ENCODE data around the gene ABHD2.
A peak's percentile ranks its signal among the peaks of the same experiment; 100 is the strongest.

The ABHD2 gene

DNA sequence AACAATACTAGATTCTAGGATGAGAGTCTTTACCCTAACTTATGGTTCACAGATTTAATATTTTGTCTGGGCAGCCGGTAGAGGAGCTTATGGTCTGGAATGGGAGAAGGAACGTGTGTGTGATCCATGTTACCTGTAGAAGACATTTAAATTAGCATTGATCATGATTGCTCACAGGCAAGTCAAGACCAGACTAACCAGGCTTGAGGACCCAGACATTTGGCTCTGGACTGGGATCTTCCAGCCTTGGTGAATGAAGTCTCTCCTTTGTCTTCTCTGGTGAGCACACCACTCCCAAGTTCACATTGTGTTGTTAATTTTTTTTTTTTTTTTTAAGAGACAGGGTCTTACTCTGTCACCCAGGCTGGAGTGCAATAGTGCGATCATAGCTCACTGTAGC lies 11.7 kb downstream of the ABHD2 start:
- no peak overlapping the region for H4K12ac ChIP-seq (ENCODE audit: low read depth, low read length)
- peaks cover 0 to 3% of the 10 kb centered on the region in 2 experiments for H3K36me3 ChIP-seq (ENCODE audit: control insufficient read depth in 1 of 2, insufficient read depth in 2 of 2, low read length in 2 of 2)
- H3K4ac ChIP-seq (ENCODE audit: low read depth, low read length) = no peak overlapping the region
- H2AFZ ChIP-seq (ENCODE audit: insufficient read depth, low read length, poor library complexity) = no peak overlapping the region
- DNase-seq = no peak
- H3K9me3 ChIP-seq (ENCODE audit: insufficient read depth, low read depth, low read length) = no peaks in the 10 kb centered on the region
- H3K18ac ChIP-seq (ENCODE audit: low read length) = no peak overlapping the region
- H3K79me1 ChIP-seq (ENCODE audit: low read length) = peaks cover 6% of the 10 kb centered on the region
- no peak overlapping the region for H3K4me2 ChIP-seq (ENCODE audit: low read length)
- no peaks in the 10 kb centered on the region for H3K27me3 ChIP-seq (ENCODE audit: insufficient read depth, low read length)
- no peak overlapping the region for H2BK5ac ChIP-seq (ENCODE audit: low read depth, low read length, poor library complexity)
- H2AK5ac ChIP-seq (ENCODE audit: low read length) = no peak overlapping the region
- no peak overlapping the region for H3K27ac ChIP-seq (ENCODE audit: low read depth, low read length)
- H2BK120ac ChIP-seq (ENCODE audit: insufficient read depth, low read length, poor library complexity) = no peak overlapping the region
- H4K91ac ChIP-seq (ENCODE audit: low read depth, low read length) = no peak overlapping the region
- peaks cover 11 to 13% of the 10 kb centered on the region in 2 experiments for H3K4me1 ChIP-seq (ENCODE audit: control insufficient read depth in 1 of 2, insufficient read depth in 2 of 2, low read length in 2 of 2)
- no peak overlapping the region for H3K23ac ChIP-seq (ENCODE audit: low read length)
- no peak overlapping the region for H4K8ac ChIP-seq (ENCODE audit: low read depth, low read length)
- H3K4me3 ChIP-seq (ENCODE audit: low read depth, low read length) = no peak overlapping the region
- H3K14ac ChIP-seq (ENCODE audit: low read length) = no peak overlapping the region
- whole genome bisulfite sequencing (ENCODE audit: extremely low coverage, insufficient coverage, insufficient read length) = no CpG with 5 or more reads among the region's 3 CpGs
- peaks cover 4% of the 10 kb centered on the region for H3K79me2 ChIP-seq (ENCODE audit: control insufficient read depth, insufficient read depth, low read length, poor library complexity)
- no peak overlapping the region for H2BK12ac ChIP-seq (ENCODE audit: low read length)
- no peak overlapping the region for H3K9ac ChIP-seq (ENCODE audit: low read length)

DNA sequence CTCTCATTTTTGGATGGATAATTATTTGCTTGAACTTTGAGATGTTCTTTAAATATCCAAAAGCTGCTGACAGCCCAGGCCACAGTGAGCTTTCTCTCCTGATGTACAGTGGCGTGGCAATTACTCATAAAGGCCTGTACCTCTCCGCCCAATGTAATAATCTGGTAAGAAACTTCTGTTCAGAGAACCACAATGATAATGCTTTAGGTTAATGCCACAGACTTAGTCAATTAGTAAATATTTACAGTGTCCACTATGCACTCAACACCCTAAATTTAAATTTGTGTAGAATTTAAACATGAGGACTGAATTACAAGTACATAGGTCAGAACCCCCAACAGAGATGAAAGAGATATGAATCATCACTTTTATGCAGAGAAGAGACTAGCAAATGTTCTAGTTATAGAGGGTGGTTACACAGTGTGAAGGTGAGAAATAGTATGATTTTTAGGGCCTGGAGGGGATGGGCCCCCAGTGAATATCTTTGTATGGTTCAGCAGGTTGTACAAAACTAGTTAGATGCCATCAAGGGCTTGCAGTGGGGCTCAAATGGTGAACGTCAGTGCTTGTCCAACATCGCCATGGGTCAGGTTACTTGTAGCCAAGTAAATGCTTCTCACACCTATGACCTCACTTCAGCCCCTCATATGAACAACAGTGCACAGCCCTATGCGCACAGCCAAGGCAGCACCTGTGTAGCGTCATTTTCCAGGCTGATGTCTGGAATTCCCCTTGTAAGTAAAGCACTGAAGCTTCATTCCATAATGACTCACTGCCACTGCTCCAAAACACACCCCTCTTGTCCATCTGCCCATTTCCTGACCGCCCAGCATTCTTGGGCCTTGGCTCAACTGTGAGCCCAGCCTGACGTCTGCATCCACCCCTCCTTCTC lies 13.3 kb downstream of the ABHD2 start:
- Histone ChIP-seq H3K79me2 (ENCODE audit: control insufficient read depth, insufficient read depth, low read length, poor library complexity) (peaks cover 4% of the 10 kb centered on the region), H4K8ac (ENCODE audit: low read depth, low read length) (no peak overlapping the region), H4K12ac (ENCODE audit: low read depth, low read length) (no peak overlapping the region), H3K36me3 (ENCODE audit: control insufficient read depth in 1 of 2, insufficient read depth in 2 of 2, low read length in 2 of 2) (peaks cover 0 to 3% of the 10 kb centered on the region in 2 experiments), H4K91ac (ENCODE audit: low read depth, low read length) (no peak overlapping the region), H3K4ac (ENCODE audit: low read depth, low read length) (no peak overlapping the region), H3K18ac (ENCODE audit: low read length) (no peak overlapping the region), H3K4me2 (ENCODE audit: low read length) (no peak overlapping the region), H2BK12ac (ENCODE audit: low read length) (no peak overlapping the region), H2BK120ac (ENCODE audit: insufficient read depth, low read length, poor library complexity) (peak overlapping the region; percentile 28), H3K23ac (ENCODE audit: low read length) (no peak overlapping the region), H3K27me3 (ENCODE audit: insufficient read depth, low read length) (no peaks in the 10 kb centered on the region), H3K4me1 (ENCODE audit: control insufficient read depth in 1 of 2, insufficient read depth in 2 of 2, low read length in 2 of 2) (peaks cover 13% of the 10 kb centered on the region in 2 experiments), H2BK5ac (ENCODE audit: low read depth, low read length, poor library complexity) (no peak overlapping the region), H3K27ac (ENCODE audit: low read depth, low read length) (peak overlapping the region; percentile 46), H3K4me3 (ENCODE audit: low read depth, low read length) (no peak overlapping the region), H3K14ac (ENCODE audit: low read length) (no peak overlapping the region), H2AK5ac (ENCODE audit: low read length) (no peak overlapping the region), H2AFZ (ENCODE audit: insufficient read depth, low read length, poor library complexity) (no peak overlapping the region), H3K9me3 (ENCODE audit: insufficient read depth, low read depth, low read length) (no peaks in the 10 kb centered on the region), H3K9ac (ENCODE audit: low read length) (no peak overlapping the region), H3K79me1 (ENCODE audit: low read length) (peaks cover 9% of the 10 kb centered on the region)
- peak; percentile 87 to 93 for DNase-seq
- WGBS (ENCODE audit: extremely low coverage, insufficient coverage, insufficient read length) = no CpG with 5 or more reads among the region's 8 CpGs

DNA sequence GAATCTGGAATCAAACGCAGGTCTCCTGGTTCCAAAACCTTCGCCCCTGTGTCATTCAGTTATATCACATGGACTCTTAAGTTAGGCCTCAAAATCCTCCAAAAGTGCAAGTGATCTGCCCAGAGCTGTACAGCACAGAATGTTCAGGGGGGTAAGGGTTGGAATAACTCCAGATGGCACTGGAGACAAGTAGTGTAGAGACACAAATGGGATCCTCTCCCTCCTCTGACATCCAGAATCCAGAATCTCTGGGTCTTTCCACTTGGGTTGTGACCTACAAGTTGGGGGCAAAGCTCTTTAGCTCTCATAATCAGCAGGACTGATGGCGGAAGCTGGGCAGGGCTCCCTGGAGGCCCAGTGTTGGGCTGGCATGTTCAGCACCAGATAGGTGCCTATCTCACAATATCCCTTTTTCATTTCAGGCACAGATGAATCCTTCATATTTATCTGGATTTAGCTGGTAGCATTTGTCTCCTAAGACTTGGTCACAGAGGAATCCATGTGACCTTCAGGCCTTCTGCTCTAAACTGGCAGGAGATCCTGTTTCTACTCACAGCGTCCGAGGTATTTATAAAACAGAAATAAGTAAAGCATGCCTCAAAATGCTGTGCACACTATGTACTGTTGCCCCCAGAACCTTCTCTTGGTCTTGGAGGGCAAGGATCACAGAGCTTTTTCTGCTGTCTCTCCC lies 15.4 kb downstream of the ABHD2 start:
- no CpG with 5 or more reads among the region's 5 CpGs for WGBS (ENCODE audit: extremely low coverage, insufficient coverage, insufficient read length)
- H3K27me3 ChIP-seq (ENCODE audit: insufficient read depth, low read length) = no peaks in the 10 kb centered on the region
- no peak overlapping the region for H3K27ac ChIP-seq (ENCODE audit: low read depth, low read length)
- peak overlapping the region; percentile 34 for H2BK120ac ChIP-seq (ENCODE audit: insufficient read depth, low read length, poor library complexity)
- peak overlapping the region; percentile 40 for H3K18ac ChIP-seq (ENCODE audit: low read length)
- H3K4me1 ChIP-seq (ENCODE audit: control insufficient read depth in 1 of 2, insufficient read depth in 2 of 2, low read length in 2 of 2) = peaks cover 23 to 24% of the 10 kb centered on the region in 2 experiments
- no peak overlapping the region for H3K14ac ChIP-seq (ENCODE audit: low read length)
- peaks cover 2% of the 10 kb centered on the region for H3K79me2 ChIP-seq (ENCODE audit: control insufficient read depth, insufficient read depth, low read length, poor library complexity)
- peak overlapping the region; percentile 77 for H2BK12ac ChIP-seq (ENCODE audit: low read length)
- no peak for DNase-seq
- no peak overlapping the region for H3K4me3 ChIP-seq (ENCODE audit: low read depth, low read length)
- H4K8ac ChIP-seq (ENCODE audit: low read depth, low read length) = no peak overlapping the region
- H2AK5ac ChIP-seq (ENCODE audit: low read length) = peak overlapping the region; percentile 68
- no peak overlapping the region for H3K23ac ChIP-seq (ENCODE audit: low read length)
- H3K4ac ChIP-seq (ENCODE audit: low read depth, low read length) = no peak overlapping the region
- H2AFZ ChIP-seq (ENCODE audit: insufficient read depth, low read length, poor library complexity) = no peak overlapping the region
- no peak overlapping the region for H3K4me2 ChIP-seq (ENCODE audit: low read length)
- H2BK5ac ChIP-seq (ENCODE audit: low read depth, low read length, poor library complexity) = no peak overlapping the region
- peaks cover 0 to 3% of the 10 kb centered on the region in 2 experiments for H3K36me3 ChIP-seq (ENCODE audit: control insufficient read depth in 1 of 2, insufficient read depth in 2 of 2, low read length in 2 of 2)
- no peaks in the 10 kb centered on the region for H3K9me3 ChIP-seq (ENCODE audit: insufficient read depth, low read depth, low read length)
- H3K9ac ChIP-seq (ENCODE audit: low read length) = no peak overlapping the region
- peak overlapping the region; percentile 25 for H4K91ac ChIP-seq (ENCODE audit: low read depth, low read length)
- peaks cover 13% of the 10 kb centered on the region for H3K79me1 ChIP-seq (ENCODE audit: low read length)
- H4K12ac ChIP-seq (ENCODE audit: low read depth, low read length) = no peak overlapping the region

DNA sequence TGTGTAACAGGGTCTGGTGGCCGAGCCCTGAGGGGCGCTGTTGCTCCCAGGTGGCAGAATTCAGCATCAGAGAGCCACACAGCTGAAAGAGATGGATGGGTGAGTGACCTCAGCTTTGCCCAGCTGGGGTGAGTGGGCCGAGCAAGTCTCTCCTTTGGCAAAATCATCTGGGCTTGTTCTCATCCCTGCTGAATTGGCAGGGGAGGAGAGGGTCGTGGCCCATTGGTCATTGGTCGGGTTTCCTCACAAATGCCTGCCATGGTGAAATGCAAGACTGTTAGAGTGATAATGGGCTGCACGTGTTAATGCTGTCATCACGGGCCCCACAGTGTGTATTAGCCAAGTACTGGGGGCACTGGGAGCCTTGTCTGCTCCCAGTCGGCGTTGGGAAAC lies 15.9 kb downstream of the ABHD2 start:
- Histone ChIP-seq H3K4me2 (ENCODE audit: low read length) (no peak overlapping the region), H3K14ac (ENCODE audit: low read length) (no peak overlapping the region), H3K27ac (ENCODE audit: low read depth, low read length) (no peak overlapping the region), H3K79me1 (ENCODE audit: low read length) (peaks cover 16% of the 10 kb centered on the region), H4K8ac (ENCODE audit: low read depth, low read length) (no peak overlapping the region), H4K12ac (ENCODE audit: low read depth, low read length) (no peak overlapping the region), H2BK120ac (ENCODE audit: insufficient read depth, low read length, poor library complexity) (peak overlapping the region; percentile 61), H3K9ac (ENCODE audit: low read length) (no peak overlapping the region), H3K4ac (ENCODE audit: low read depth, low read length) (no peak overlapping the region), H3K36me3 (ENCODE audit: control insufficient read depth in 1 of 2, insufficient read depth in 2 of 2, low read length in 2 of 2) (peaks cover 0 to 3% of the 10 kb centered on the region in 2 experiments), H3K27me3 (ENCODE audit: insufficient read depth, low read length) (no peaks in the 10 kb centered on the region), H3K18ac (ENCODE audit: low read length) (peak overlapping the region; percentile 72), H2BK5ac (ENCODE audit: low read depth, low read length, poor library complexity) (no peak overlapping the region), H3K9me3 (ENCODE audit: insufficient read depth, low read depth, low read length) (no peaks in the 10 kb centered on the region), H3K4me3 (ENCODE audit: low read depth, low read length) (no peak overlapping the region), H3K79me2 (ENCODE audit: control insufficient read depth, insufficient read depth, low read length, poor library complexity) (peaks cover 2% of the 10 kb centered on the region), H2AK5ac (ENCODE audit: low read length) (peak overlapping the region; percentile 45), H2BK12ac (ENCODE audit: low read length) (peak overlapping the region; percentile 77), H3K4me1 (ENCODE audit: control insufficient read depth in 1 of 2, insufficient read depth in 2 of 2, low read length in 2 of 2) (peaks cover 27 to 29% of the 10 kb centered on the region in 2 experiments), H2AFZ (ENCODE audit: insufficient read depth, low read length, poor library complexity) (no peak overlapping the region), H3K23ac (ENCODE audit: low read length) (no peak overlapping the region), H4K91ac (ENCODE audit: low read depth, low read length) (peak overlapping the region; percentile 25)
- no CpG with 5 or more reads among the region's 9 CpGs for WGBS (ENCODE audit: extremely low coverage, insufficient coverage, insufficient read length)
- DNase-seq = no peak
